Fibroblast of the aortic adventitia (primary cell): Measurements from ENCODE around the gene KCNB1. TPM values are rescaled to one million over a fixed set of nuclear protein-coding genes. Genes with fewer than 3 reads are reported as not detected.
A peak's percentile ranks its signal among the peaks of the same experiment; 100 is the strongest.

Experiments used
- DNase-seq: peaks from one replicate; pipeline ENCODE4 v3.0.0-alpha.2; 2010; ENCODE audit warnings: low read depth
- H3K4me3 ChIP-seq: 2 replicates; pipeline ENCODE4 v1.5.1; 2011; ENCODE audit warnings: low read depth, mild to moderate bottlenecking, control low read depth, low read length, moderate library complexity
- total RNA-seq: library from RNA; depleted of rRNA; stranded (reverse); fragments of >200 nt; gene quantifications from 2 replicates; pipeline ENCODE4 v1.2.3, GENCODE V29; 2012; ENCODE audit warnings: low replicate concordance
- TF ChIP-seq, protein P1 (sequence below): IDR thresholded peaks from 2 replicates; pipeline ENCODE4 v1.5.1; 2011; ENCODE audit warnings: mild to moderate bottlenecking, low read length, control low read depth, inconsistent platforms; ENCODE audit not compliant: insufficient read depth

KCNB1 gene
- total RNA-seq, 1 donor, result 0.27 TPM

GRCh38 chr20:49447946-49448809, 34.3 kb downstream of the KCNB1 start:
- TF ChIP-seq, protein P1, sequence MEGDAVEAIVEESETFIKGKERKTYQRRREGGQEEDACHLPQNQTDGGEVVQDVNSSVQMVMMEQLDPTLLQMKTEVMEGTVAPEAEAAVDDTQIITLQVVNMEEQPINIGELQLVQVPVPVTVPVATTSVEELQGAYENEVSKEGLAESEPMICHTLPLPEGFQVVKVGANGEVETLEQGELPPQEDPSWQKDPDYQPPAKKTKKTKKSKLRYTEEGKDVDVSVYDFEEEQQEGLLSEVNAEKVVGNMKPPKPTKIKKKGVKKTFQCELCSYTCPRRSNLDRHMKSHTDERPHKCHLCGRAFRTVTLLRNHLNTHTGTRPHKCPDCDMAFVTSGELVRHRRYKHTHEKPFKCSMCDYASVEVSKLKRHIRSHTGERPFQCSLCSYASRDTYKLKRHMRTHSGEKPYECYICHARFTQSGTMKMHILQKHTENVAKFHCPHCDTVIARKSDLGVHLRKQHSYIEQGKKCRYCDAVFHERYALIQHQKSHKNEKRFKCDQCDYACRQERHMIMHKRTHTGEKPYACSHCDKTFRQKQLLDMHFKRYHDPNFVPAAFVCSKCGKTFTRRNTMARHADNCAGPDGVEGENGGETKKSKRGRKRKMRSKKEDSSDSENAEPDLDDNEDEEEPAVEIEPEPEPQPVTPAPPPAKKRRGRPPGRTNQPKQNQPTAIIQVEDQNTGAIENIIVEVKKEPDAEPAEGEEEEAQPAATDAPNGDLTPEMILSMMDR, result no peak
- DNase-seq, result peak; percentile 89
- no peak overlapping the region for H3K4me3 ChIP-seq

- DNase-seq, result no peak
- TF ChIP-seq, protein P1, result no peak
- H3K4me3 ChIP-seq, result no peak overlapping the region
These were observed 35.1 kb downstream of the KCNB1 start for GRCh38 chr20:49447364-49447763.

- TF ChIP-seq, protein P1, result peak; percentile 30
- DNase-seq, result peak; percentile 86
- no peak overlapping the region for H3K4me3 ChIP-seq
These were observed 35.7 kb downstream of the KCNB1 start for GRCh38 chr20:49446808-49447207.

- no peak overlapping the region for H3K4me3 ChIP-seq
- DNase-seq, result no peak
- TF ChIP-seq, protein P1, result no peak
These were observed 36.4 kb downstream of the KCNB1 start for GRCh38 chr20:49446080-49446479.

DNA sequence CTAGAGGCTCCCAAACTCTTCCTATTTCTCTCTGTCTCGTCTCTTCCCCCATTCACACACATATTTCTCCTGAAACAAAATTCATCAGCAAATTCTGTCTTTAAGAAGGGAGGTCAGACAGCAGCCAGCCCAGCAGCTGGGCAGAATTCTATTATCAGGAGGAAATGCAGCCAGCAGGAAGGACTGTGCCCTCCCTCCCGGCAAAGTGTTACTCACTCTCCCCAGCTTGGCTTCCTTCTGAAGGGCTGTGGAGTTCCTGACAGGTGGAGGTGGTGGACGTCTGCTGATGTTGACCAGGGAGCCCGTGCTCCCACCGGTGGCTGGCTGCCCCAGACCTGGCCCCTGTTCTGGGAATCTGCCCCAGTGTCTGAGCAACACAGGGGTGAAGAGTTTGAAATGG, 37.3 kb downstream of the KCNB1 start:
- peak; percentile 28 for DNase-seq
- H3K4me3 ChIP-seq, result no peak overlapping the region
- TF ChIP-seq, protein P1, result no peak

DNA sequence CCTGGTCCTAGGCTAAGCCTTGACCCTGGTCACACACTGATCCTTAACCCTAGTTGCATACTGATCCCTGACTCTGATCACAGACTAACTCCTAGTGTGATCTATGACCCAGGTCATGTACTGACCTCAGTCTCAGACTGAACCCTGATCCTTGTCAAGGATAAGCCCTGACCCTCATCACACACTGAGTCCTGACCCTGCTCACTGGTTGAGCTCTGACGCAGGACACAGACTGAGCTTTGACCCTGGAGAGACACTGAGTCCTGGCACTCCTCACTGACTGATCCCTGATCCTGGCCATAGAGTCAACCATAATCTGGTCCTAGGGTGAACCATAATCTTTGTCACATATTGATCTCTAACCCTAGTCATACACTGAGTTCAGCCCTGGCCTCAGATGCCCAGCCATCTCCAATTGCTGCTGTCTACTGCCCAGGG, 37.9 kb downstream of the KCNB1 start:
- no peak overlapping the region for H3K4me3 ChIP-seq
- no peak for DNase-seq
- TF ChIP-seq, protein P1, result no peak
